ENCODE measurements around the gene XRCC3.

XRCC3 gene

GRCh38 chr14:103705504-103706284 lies 9.6 kb downstream of the XRCC3 start:
- no peak for FAIRE-seq

GRCh38 chr14:103705118-103705503 lies 10.1 kb downstream of the XRCC3 start:
- no peak for FAIRE-seq

- FAIRE-seq: no peak
Measured at GRCh38 chr14:103704708-103705107, 10.5 kb downstream of the XRCC3 start.

GRCh38 chr14:103703433-103704385 lies 11.5 kb downstream of the XRCC3 start:
- FAIRE-seq: no peak

- no peak for FAIRE-seq
Measured at GRCh38 chr14:103702497-103703432, 12.5 kb downstream of the XRCC3 start.

- FAIRE-seq: no peak
Measured at GRCh38 chr14:103702095-103702494, 13.2 kb downstream of the XRCC3 start.

GRCh38 chr14:103700753-103701490 lies 14.3 kb downstream of the XRCC3 start:
- no peak for FAIRE-seq

GRCh38 chr14:103699901-103700752 lies 15.1 kb downstream of the XRCC3 start:
- no peak for FAIRE-seq

- FAIRE-seq: no peak
Measured at GRCh38 chr14:103699261-103699661, 16.0 kb downstream of the XRCC3 start.

- FAIRE-seq: no peak
Measured at GRCh38 chr14:103698380-103699260, 16.6 kb downstream of the XRCC3 start.

GRCh38 chr14:103697603-103698379 lies 17.5 kb downstream of the XRCC3 start:
- no peak for FAIRE-seq

- no peak for FAIRE-seq
Measured at GRCh38 chr14:103697206-103697602, 18.0 kb downstream of the XRCC3 start.

GRCh38 chr14:103696466-103697071 lies 18.7 kb downstream of the XRCC3 start:
- no peak for FAIRE-seq

GRCh38 chr14:103696070-103696402 lies 19.2 kb downstream of the XRCC3 start:
- no peak for FAIRE-seq

GRCh38 chr14:103695296-103696069 lies 19.8 kb downstream of the XRCC3 start:
- FAIRE-seq: no peak

GRCh38 chr14:103694572-103695026 lies 20.7 kb downstream of the XRCC3 start:
- FAIRE-seq: no peak

GRCh38 chr14:103693515-103693914 lies 21.7 kb downstream of the XRCC3 start:
- no peak for FAIRE-seq

- no peak for FAIRE-seq
Measured at GRCh38 chr14:103692871-103693270, 22.4 kb downstream of the XRCC3 start.

Data from islet of Langerhans (tissue), 1 donor.